GM04504 (cell line): ENCODE measurements around the gene CYS1.
"Not testable (repeated sequence)": the region's sequence is repeated elsewhere in the genome, so short reads cannot be mapped to it uniquely, and the experiment has no call there.

Experiments
- DNase-seq: peaks from one replicate; pipeline ENCODE4 v3.0.0-alpha.2; 2012; ENCODE audit warnings: low read depth

CYS1 gene

DNA sequence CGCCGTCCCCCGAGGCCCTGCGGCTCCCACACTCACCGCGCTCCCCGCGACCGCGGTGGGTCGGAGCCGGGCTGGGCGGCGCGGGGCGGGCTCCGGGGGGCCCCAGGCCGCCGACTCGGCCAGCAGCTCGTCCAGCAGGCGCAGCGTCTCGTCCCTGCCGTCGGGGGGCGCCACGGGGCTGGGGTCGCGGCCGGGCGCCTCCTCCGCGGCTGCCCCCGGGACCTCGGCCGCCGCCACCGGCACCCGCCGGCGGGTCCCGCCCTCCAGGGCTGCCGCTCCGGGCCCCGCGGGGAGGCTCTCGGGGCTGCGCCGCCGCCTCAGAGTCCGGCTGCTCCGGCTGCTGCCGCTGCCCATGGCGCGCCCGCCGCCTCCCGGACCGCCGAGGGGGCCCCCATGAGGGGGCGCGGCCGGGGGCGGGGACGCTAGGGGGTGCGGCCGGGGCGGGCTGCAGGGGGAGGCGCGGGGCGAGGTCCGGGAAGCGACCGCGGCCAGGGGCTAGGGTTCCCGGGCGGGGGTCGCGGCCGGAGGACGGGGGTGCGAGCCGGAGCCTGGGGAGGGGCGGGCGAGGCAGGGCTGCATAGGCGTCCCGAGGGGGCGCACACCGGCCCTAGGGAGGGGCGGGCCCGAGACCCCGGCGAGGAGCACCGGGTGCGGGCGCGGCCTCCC lies at the start of gene CYS1:
TSS of gene CYS1 (minus strand) at position 542 of the 666 bp plus-strand sequence. CDS start at position 354, 188 bp downstream.
- DNase-seq: no peak

DNA sequence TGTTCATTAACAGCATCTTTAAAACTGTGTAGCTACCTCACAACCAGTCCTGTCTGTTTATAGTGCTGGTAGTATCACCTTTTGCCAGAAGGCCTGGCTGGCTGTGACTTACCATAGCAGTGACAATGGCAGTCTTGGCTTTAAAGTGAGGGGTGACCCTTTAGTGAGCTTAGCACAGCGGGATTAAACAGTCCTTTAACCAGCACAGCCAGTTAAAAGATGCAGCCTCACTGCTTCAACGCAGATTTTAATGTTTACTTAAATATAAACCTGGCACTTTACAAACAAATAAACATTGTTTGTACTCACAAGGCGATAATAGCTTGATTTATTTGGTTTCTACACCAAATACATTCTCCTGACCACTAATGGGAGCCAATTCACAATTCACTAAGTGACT lies 49.3 kb upstream of the CYS1 start:
- DNase-seq: no peak

DNA sequence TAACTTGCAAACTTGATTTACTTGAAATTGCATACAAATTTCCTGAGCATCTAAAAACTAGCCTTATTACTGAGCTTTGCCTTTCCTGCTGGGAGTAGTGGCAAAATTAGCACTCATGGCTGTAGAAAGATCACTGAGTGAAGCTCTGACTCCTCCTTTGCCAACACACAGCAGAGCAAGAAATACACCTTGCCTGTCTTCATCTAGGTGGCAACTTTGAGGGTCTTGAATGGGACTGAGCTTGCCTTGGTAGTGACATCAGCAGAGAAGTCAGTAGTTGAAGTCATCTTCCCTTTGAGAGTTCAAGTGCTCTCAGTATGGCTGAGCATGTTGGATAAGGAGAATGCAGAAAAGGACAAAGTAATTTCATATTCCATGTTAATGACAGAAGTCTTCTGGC lies 48.2 kb upstream of the CYS1 start:
- no peak for DNase-seq

DNA sequence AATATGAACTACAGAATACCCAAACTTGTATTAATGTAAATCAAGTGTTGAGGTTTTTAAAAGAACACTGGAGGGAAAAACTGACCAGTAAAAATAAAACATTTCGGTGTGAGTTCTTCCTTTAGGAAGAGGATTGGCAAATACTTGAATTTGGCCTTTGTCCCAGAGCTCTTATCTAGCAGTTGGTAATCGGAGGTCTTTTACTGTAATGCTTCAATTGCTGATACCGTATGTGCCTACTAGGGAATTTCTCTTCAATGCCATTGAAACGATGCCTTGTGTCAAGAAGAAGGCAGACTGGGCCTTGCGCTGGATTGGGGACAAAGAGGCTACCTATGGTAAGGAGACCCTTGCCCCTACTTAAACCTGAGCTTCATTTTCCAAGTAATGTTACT lies 46.4 kb upstream of the CYS1 start:
- no peak for DNase-seq

DNA sequence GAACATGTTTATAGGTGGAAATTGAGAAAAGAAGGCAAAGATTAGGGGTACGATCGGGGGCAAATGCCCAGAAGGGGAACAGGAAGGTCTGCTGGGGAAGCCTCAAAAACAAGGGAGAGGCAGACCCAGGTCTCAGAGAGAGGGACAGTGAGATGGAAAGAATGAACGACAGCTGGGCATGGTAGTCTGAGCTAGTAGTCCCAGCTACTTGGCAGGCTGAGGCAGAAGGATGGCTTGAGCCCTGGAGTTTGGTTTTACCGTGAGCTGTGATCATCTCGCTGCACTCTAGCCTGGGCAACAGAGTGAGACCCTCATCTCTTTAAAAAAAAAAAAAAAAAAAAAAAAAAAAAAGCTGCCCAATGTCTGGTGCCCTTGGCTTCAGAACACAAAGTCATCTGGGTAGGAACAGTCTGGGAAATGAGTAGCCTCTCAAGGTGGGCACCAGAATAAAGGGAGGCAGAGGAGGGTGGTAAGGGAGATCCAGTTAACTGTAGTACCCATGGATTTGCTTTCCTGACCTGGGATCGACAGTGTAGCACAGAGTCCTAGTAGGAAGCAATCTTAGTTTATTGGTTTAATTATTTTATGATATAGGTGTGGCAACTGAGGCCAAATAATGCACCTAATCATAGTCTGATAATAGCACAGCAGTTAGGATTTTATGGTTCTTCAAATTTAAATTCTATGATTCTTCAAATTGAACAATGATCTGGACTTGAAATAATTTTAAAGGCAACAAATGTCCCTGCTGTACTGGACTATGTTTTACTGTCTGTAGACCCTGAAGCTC lies 45.8 kb upstream of the CYS1 start:
- DNase-seq: no peak

DNA sequence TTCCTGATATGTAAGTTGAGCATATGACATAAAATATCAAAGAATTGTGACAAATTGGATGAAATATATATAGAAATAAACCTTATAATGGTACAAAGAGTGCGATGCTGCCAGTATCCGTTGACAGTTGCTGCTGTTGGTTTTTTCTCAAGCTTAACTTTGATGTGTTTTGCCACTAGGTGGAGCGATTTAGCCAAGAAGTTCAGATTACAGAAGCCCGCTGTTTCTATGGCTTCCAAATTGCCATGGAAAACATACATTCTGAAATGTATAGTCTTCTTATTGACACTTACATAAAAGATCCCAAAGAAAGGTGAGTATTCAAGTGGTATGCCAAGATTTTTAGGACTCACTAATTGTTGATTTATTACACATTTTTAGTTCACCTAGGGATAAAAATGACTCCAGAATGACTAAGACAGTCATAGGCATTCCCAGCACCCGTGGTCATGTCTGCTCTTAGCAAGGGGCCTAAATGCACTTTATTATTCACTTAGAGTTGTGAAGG lies 44.4 kb upstream of the CYS1 start:
- no peak for DNase-seq

DNA sequence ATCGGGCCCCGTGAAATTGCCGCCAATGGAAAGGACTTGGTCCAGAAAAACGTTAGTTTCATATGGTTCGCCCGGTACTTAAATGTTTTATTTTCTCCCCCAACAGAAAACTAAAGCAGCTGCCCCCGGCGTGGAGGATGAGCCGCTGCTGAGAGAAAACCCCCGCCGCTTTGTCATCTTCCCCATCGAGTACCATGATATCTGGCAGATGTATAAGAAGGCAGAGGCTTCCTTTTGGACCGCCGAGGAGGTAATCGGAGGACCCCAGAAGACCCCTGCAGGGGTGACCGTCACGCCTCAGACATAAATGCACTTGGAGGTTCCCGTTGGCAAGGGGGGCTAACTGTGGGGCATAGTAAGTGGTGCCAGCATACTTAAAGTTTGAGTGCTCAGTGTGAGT lies 43.1 kb upstream of the CYS1 start:
- DNase-seq: no peak

GRCh38 chr2:10122500-10123280 lies 42.5 kb upstream of the CYS1 start, which contains the start of gene RRM2:
Gene RRM2, plus strand, starts transcription at chr2:10122739. Its CDS starts 60 bp downstream, at chr2:10122799.
- peak; percentile 80 for DNase-seq

DNA sequence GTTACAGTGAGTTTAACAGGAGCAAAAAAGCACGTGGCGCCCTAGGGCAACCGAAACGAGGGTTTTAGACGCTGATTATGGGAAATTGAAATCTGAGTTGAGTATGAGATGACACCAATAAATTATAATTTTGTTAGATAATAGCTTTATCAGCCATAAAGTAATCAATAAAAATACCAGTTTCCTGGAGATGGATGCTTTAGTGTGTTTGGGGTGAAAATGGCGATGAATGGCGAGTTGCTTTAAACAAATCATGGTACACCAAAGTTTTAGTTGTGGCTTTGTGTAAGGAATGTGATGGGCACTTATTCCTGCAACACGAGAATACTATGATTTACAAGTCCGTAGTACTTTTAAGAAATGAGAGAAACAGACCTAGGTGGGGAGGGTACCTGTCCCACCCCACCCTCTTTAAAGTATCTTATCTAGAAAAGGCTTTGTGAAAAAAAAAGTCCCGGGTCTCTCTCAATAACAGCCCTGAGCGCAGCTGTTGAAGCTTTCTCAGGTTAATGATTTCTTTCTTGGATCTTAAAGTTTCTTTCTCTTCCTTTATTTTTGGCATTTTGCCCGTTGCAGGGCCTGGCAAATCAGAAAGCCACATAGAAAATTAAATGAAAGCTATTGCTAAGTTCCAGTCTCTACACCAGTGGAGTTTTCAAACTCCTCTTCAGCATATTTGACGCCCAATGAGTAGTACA lies 40.8 kb upstream of the CYS1 start:
- no peak for DNase-seq

DNA sequence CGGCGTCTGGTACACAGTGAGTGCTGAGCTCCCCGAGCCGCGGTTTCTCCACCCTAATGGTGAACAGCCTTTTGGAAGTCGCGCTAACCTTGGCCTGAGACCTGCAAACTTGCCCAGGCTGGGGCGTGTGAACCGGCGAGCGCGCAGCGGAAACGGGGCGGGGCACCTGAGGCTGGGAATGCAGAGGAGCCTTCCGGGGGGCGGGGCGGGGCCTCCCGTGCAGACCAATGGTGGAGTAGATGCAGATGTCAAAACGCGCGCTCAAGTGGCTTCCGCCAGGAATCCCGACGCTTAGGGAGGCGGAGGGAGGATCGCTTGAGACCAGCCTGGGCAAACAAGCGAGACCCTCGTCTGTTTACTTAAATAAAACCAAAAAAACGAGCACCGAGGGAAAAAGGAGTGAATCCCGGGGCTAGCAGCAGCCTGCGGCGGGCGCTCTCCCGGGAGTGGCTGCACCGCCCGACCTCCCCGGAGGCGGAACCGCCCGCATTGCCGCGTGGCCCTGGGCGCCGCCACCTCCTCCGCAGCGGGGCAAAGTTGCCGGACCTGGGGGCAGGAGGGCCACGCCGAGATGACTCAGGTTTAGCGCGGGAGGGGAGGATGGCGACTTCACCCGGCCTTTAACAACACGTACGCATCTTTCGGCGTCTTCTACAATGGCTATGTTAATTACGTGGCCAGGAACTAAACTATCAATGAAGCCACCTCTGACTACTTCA lies 40.1 kb upstream of the CYS1 start:
- DNase-seq: peak; percentile 74

- DNase-seq: no peak
These were observed 39.5 kb upstream of the CYS1 start for GRCh38 chr2:10119601-10120157.

DNA sequence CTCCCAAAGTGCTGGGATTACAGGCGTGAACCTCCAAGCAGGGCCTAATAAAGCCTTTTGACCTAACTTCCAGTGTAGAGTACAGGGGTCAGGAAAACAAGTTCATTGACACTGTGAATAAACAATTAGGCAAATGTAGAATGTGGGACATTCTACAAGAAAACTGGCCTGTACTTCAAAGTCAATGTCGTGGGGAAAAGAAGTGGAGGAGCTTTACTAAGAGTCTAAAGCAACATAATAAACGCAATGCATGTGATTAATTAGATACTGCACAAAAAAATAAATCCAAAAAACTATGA lies 38.8 kb upstream of the CYS1 start:
- DNase-seq: no peak

- no peak for DNase-seq
These were observed 29.1 kb upstream of the CYS1 start for GRCh38 chr2:10109311-10109710.

GRCh38 chr2:10104906-10105305 lies 24.7 kb upstream of the CYS1 start:
- DNase-seq: not testable (repeated sequence)

DNA sequence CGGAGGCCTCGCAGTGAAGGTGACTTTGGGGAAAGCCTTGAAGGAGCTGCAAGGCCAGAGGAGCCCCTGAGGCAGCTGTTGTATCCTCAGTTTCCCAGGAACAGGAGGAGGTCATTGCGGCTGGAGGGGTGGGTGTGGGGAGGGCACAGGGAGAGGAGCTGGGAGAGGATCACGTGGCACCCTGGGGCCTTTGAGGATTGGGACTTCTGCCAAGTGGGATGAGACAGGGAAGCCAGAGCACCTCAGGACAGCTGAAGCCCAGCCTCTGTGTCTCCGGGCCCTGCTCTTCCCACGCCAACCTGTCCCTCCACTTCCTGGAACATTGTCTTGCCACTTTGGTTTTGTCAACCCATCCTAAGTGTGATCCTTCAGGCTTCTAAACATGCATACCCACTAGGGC lies 23.0 kb upstream of the CYS1 start:
- no peak for DNase-seq

DNA sequence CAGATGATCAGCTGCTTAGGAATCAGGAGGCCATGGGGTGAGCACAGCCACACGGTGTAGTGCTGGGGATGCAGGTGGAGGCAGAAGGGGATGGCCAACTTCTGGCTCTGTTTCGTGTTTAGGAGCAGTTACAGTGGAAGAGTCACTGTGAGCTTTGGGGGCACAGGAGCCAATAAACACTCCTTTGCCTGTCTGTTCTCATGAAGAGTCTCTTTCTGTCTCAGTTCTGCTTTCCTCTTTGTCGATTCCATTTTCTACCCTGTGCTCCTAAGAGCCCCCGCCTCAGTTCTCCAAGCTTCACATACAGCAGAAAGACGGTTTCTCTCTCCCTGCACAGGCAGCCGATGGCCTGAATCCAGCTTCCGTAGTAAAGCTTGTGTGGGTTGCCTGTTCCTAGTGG lies 21.3 kb upstream of the CYS1 start:
- no peak for DNase-seq

DNA sequence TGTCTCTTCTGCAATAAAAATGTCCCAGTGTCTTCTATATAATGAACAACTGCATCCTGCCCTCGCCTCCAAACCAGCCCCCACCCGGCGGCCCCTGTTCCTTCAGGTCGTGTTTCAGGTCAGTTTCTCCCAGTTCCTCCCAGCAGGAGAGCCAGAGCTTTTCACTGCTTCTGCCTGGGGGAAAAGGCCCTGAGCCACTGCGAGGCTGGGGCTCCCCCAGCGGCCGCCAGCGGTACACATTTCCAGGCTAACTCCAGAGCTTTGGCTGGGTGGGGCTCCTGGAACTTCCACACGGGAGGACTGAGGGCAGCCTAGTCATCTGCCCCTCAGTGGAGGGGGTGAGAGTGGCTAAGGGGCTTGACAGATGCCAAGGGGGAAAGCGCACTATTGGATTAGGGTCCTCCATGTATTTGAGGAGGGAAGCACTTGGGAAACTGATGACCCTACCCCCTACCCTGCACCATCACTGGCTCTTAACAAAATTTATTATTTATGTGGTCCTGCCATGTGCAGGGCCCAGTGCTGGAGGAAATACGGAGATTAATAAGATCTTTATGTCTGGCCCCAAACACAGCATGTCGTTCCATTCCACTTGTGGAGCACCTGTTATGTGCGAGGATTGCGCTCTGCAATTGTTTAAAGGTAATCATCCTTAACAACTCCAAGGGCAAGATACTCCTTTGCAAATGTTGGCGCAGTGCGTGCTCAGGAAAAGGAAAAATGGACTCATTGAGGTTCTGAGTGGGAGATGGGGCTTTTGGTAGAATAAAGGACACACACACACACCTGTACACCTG lies 17.3 kb upstream of the CYS1 start:
- no peak for DNase-seq

DNA sequence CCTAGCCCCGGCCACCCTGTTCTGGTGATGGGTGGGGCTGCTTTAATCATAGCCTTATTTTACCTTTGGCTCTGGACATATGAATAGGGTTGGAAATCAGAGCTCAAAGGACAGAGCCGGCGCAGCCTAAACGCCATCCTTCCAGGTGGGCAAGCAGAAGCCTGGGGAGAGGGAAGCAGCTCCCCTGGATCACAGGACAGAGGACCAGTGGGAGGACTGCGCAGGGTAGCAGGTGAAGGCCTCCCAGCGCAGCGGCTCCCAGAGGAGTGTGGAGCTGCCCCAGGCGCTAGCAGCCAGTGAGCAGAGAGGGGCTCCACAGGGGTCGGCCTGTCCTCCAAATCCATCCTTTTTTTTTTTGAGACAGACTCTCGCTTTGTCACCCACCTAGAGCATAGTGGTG lies 16.4 kb upstream of the CYS1 start:
- no peak for DNase-seq

- DNase-seq: no peak
These were observed 15.0 kb upstream of the CYS1 start for GRCh38 chr2:10095175-10095574.

DNA sequence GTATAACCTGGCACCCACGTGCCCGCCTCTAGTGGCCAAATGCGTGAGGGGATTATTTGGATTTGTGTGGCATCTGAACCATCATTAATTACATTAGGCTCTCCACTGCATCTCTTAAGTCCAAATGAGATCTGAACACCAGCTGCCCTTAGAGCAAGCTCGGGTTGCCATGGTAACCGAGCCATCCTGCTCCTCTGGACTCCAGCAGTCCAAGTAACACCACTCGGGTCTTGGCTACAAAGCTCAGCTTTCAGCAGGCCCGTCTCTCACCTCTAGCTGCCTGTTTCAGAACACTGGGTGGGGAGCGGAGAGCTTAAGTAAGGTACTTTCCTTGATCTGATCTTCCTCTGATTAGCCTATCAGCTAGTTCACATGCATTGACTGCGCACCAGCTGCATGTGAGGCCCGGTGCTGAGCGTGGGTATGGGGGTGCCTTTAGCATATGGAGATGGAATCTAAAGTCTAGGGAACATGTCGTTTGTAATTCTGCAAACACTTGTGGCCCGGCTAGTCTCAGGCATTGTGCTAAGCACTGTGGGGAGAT lies 14.1 kb upstream of the CYS1 start:
- no peak for DNase-seq
